Endodermal cell (in vitro differentiated cells): Measurements from ENCODE around the gene NPEPL1. TPM values are rescaled to one million over a fixed set of nuclear protein-coding genes. Genes with fewer than 3 reads are reported as not detected.
A peak's percentile ranks its signal among the peaks of the same experiment; 100 is the strongest.

Experiments used
- DNase-seq: peaks from one replicate; pipeline ENCODE4 v3.0.0-alpha.2; 2017
- H3K27ac ChIP-seq: 2 replicates; pipeline ENCODE4 v1.5.1; 2013; ENCODE audit warnings: mild to moderate bottlenecking, low read depth, low read length, moderate library complexity
- H3K27me3 ChIP-seq: 2 replicates; pipeline ENCODE4 v1.6.1; 2013; ENCODE audit warnings: mild to moderate bottlenecking, low read length, moderate library complexity; ENCODE audit not compliant: insufficient read depth, control insufficient read depth, poor library complexity, severe bottlenecking
- H3K36me3 ChIP-seq: 2 replicates; pipeline ENCODE4 v1.7.0; 2013; ENCODE audit warnings: mild to moderate bottlenecking, low read length, moderate library complexity; ENCODE audit not compliant: control insufficient read depth, insufficient read depth
- H3K4me1 ChIP-seq: one replicate; pipeline ENCODE4 v1.7.0; 2013; ENCODE audit warnings: low read length; ENCODE audit not compliant: control insufficient read depth, insufficient read depth
- H3K4me3 ChIP-seq: 2 replicates; pipeline ENCODE4 v1.5.1; 2013; ENCODE audit warnings: mild to moderate bottlenecking, low read length, moderate library complexity
- H3K9ac ChIP-seq: 2 replicates; pipeline ENCODE4 v1.6.1; 2013; ENCODE audit warnings: mild to moderate bottlenecking, low read length, moderate library complexity; ENCODE audit not compliant: poor library complexity, severe bottlenecking; ENCODE audit errors: extremely low read depth
- H3K9me3 ChIP-seq: 2 replicates; pipeline ENCODE4 v1.6.1; 2013; ENCODE audit warnings: mild to moderate bottlenecking, low read length, moderate library complexity; ENCODE audit not compliant: control insufficient read depth
- H3K27ac Mint-ChIP-seq: 2 replicates; pipeline ENCODE4 v1.8.0; 2020; ENCODE audit warnings: mixed read lengths
- H3K27me3 Mint-ChIP-seq: 2 replicates; pipeline ENCODE4 v1.8.0; 2021; ENCODE audit warnings: mild to moderate bottlenecking, mixed read lengths; ENCODE audit not compliant: insufficient read depth
- H3K36me3 Mint-ChIP-seq: 2 replicates; pipeline ENCODE4 v1.8.0; 2020; ENCODE audit warnings: low read depth, mixed read lengths
- H3K4me1 Mint-ChIP-seq: 2 replicates; pipeline ENCODE4 v1.8.0; 2020; ENCODE audit warnings: mixed read lengths
- H3K4me3 Mint-ChIP-seq: 2 replicates; pipeline ENCODE4 v1.8.0; 2020; ENCODE audit warnings: mild to moderate bottlenecking, moderate library complexity, mixed read lengths
- H3K9me3 Mint-ChIP-seq: 2 replicates; pipeline ENCODE4 v1.8.0; 2020; ENCODE audit warnings: mild to moderate bottlenecking, mixed read lengths
- CTCF ChIP-seq: fragments of 200-600 bp; sonication (generic); conservative IDR thresholded peaks from 2 replicates; pipeline ENCODE4 v1.5.0; 2021; ENCODE audit warnings: antibody characterized with exemption, mild to moderate bottlenecking
- WGBS, 2 experiments: methylation state at CpG; one replicate each; pipeline versions ENCODE4 v1.1.5 to v1.1.7; 2013; ENCODE audit warnings: missing lambda C conversion rate in 2 of 2, mixed read lengths in 1 of 2; ENCODE audit not compliant: insufficient coverage in 1 of 2, insufficient read length in 1 of 2; 5-methylcytosine and 5-hydroxymethylcytosine counted together
- total RNA-seq, 2 donors: library from RNA; stranded (reverse); fragmentation: NEBNext Ultra II Directional in 1 of 2; extraction: Animal tissue kit (Norgen Biotek cat#: 25700) in 1 of 2; gene quantifications; 2 replicates in 1 of 2; 3 replicates in 1 of 2; pipeline ENCODE4 v1.2.1, GENCODE V29; 2021

Gene NPEPL1
- total RNA-seq, 2 donors from 2014 or later, result 52.9 to 72.8 TPM

GRCh38 chr20:58731192-58731591 is 38.6 kb downstream of the NPEPL1 start:
- H3K36me3 Mint-ChIP-seq, result peaks cover 3% of the 10 kb centered on the region
- no peak for DNase-seq
- no peaks in the 10 kb centered on the region for H3K27me3 Mint-ChIP-seq
- no peaks in the 10 kb centered on the region for H3K4me1 Mint-ChIP-seq
- no peaks in the 10 kb centered on the region for H3K27me3 ChIP-seq
- 91 to 100% methylated on average over 1 to 2 of the region's 2 CpGs for WGBS, 2 experiments
- peaks cover 4% of the 10 kb centered on the region for H3K9me3 ChIP-seq
- no peak overlapping the region for H3K4me3 ChIP-seq
- H3K4me3 Mint-ChIP-seq, result no peak overlapping the region
- no peak overlapping the region for H3K27ac Mint-ChIP-seq
- no peak overlapping the region for H3K27ac ChIP-seq
- H3K4me1 ChIP-seq, result no peaks in the 10 kb centered on the region
- no peaks in the 10 kb centered on the region for H3K36me3 ChIP-seq
- no peak overlapping the region for H3K9ac ChIP-seq
- TF ChIP-seq CTCF, result no peak
- H3K9me3 Mint-ChIP-seq, result peaks cover 17% of the 10 kb centered on the region

- Histone ChIP-seq H3K9me3 (no peaks in the 10 kb centered on the region), H3K9ac (no peak overlapping the region), H3K4me3 (no peak overlapping the region), H3K36me3 (no peaks in the 10 kb centered on the region), H3K27me3 (no peaks in the 10 kb centered on the region), H3K27ac (no peak overlapping the region), H3K4me1 (no peaks in the 10 kb centered on the region)
- Mint-ChIP-seq H3K4me3 (no peak overlapping the region), H3K27ac (no peak overlapping the region), H3K4me1 (no peaks in the 10 kb centered on the region), H3K9me3 (peaks cover 7% of the 10 kb centered on the region), H3K27me3 (peaks cover 2% of the 10 kb centered on the region), H3K36me3 (no peaks in the 10 kb centered on the region)
- WGBS, 2 experiments, result 100% methylated on average over 1 of the region's 1 CpG; no CpG with 5 or more reads in 1 of the 2 experiments
- DNase-seq, result no peak
- TF ChIP-seq CTCF, result no peak
Measured at GRCh38 chr20:58737198-58737597, 44.6 kb downstream of the NPEPL1 start.

- 88 to 91% methylated on average over 6 to 10 of the region's 10 CpGs for WGBS, 2 experiments
Measured at GRCh38 chr20:58740356-58741308, 48.0 kb downstream of the NPEPL1 start.

More at GRCh38 chr20:58740356-58741308, 48.0 kb downstream of the NPEPL1 start:
- Histone ChIP-seq H3K4me3 (no peak overlapping the region), H3K9ac (no peak overlapping the region), H3K27me3 (no peaks in the 10 kb centered on the region), H3K9me3 (no peaks in the 10 kb centered on the region), H3K4me1 (no peaks in the 10 kb centered on the region), H3K36me3 (no peaks in the 10 kb centered on the region), H3K27ac (no peak overlapping the region)
- no peaks in the 10 kb centered on the region for H3K36me3 Mint-ChIP-seq
- TF ChIP-seq CTCF, result no peak
- H3K9me3 Mint-ChIP-seq, result peaks cover 7% of the 10 kb centered on the region
- peak; percentile 35 for DNase-seq
- no peaks in the 10 kb centered on the region for H3K4me1 Mint-ChIP-seq
- H3K4me3 Mint-ChIP-seq, result no peak overlapping the region
- H3K27ac Mint-ChIP-seq, result no peak overlapping the region
- H3K27me3 Mint-ChIP-seq, result peaks cover 3% of the 10 kb centered on the region
